Kidney epithelial cell (primary cell): Measurements from ENCODE around the gene UBE2E1. TPM values are rescaled to one million over a fixed set of nuclear protein-coding genes. Genes with fewer than 3 reads are reported as not detected.

ENCODE experiments used
- DNase-seq: peaks from one replicate; pipeline ENCODE4 v3.0.0-alpha.2; 2010; ENCODE audit warnings: low read depth
- H3K27me3 ChIP-seq: 2 replicates; pipeline ENCODE4 v1.6.0; 2011; ENCODE audit warnings: low read length; ENCODE audit not compliant: control insufficient read depth, insufficient read depth
- H3K36me3 ChIP-seq: 2 replicates; pipeline ENCODE4 v1.5.1; 2011; ENCODE audit warnings: low read length; ENCODE audit not compliant: control insufficient read depth, insufficient read depth
- H3K4me3 ChIP-seq: 2 replicates; pipeline ENCODE4 v1.5.1; 2011; ENCODE audit warnings: low read depth, mild to moderate bottlenecking, control low read depth, low read length
- CTCF ChIP-seq: IDR thresholded peaks from 2 replicates; pipeline ENCODE4 v1.5.1; 2011; ENCODE audit warnings: mild to moderate bottlenecking, moderate library complexity, low read length, control low read depth, inconsistent platforms; ENCODE audit not compliant: insufficient read depth, poor library complexity, severe bottlenecking
- total RNA-seq: library from RNA; depleted of rRNA; stranded (reverse); fragments of >200 nt; gene quantifications from 2 replicates; pipeline ENCODE4 v1.2.3, GENCODE V29; 2015

Gene UBE2E1
- total RNA-seq, 1 donor from 2014 or later = 68.4 TPM

- peak overlapping the region; percentile 71 for H3K4me3 ChIP-seq
- DNase-seq = no peak
- H3K27me3 ChIP-seq = no peaks in the 10 kb centered on the region
- no peaks in the 10 kb centered on the region for H3K36me3 ChIP-seq
- TF ChIP-seq CTCF = peak; percentile 43
Measured at GRCh38 chr3:23810343-23811184, 4.8 kb downstream of the UBE2E1 start.

GRCh38 chr3:23811185-23811527 lies 5.4 kb downstream of the UBE2E1 start:
- H3K4me3 ChIP-seq = peak overlapping the region; percentile 71
- no peaks in the 10 kb centered on the region for H3K36me3 ChIP-seq
- no peaks in the 10 kb centered on the region for H3K27me3 ChIP-seq
- DNase-seq = no peak
- no peak for TF ChIP-seq CTCF

GRCh38 chr3:23811919-23812318 lies 6.2 kb downstream of the UBE2E1 start:
- H3K4me3 ChIP-seq = no peak overlapping the region
- DNase-seq = no peak
- no peak for TF ChIP-seq CTCF
- no peaks in the 10 kb centered on the region for H3K27me3 ChIP-seq
- no peaks in the 10 kb centered on the region for H3K36me3 ChIP-seq

- Histone ChIP-seq H3K36me3 (no peaks in the 10 kb centered on the region), H3K4me3 (no peak overlapping the region), H3K27me3 (no peaks in the 10 kb centered on the region)
- no peak for DNase-seq
- TF ChIP-seq CTCF = no peak
Measured at GRCh38 chr3:23815879-23816278, 10.1 kb downstream of the UBE2E1 start.

GRCh38 chr3:23816721-23817120 lies 11.0 kb downstream of the UBE2E1 start:
- Histone ChIP-seq H3K4me3 (no peak overlapping the region), H3K36me3 (no peaks in the 10 kb centered on the region), H3K27me3 (no peaks in the 10 kb centered on the region)
- no peak for DNase-seq
- no peak for TF ChIP-seq CTCF

- Histone ChIP-seq H3K4me3 (no peak overlapping the region), H3K27me3 (no peaks in the 10 kb centered on the region), H3K36me3 (no peaks in the 10 kb centered on the region)
- TF ChIP-seq CTCF = no peak
- no peak for DNase-seq
Measured at GRCh38 chr3:23817508-23818223, 11.9 kb downstream of the UBE2E1 start.
